GM19099 (cell line): ENCODE data around the gene BAG5.

Experiments
- POLR2A ChIP-seq: IDR thresholded peaks from 3 replicates; pipeline ENCODE4 v1.6.1; 2011; ENCODE audit warnings: low read depth; ENCODE audit not compliant: insufficient read length; ENCODE audit errors: extremely low read depth

BAG5 gene

GRCh38 chr14:103562429-103563225, at the start of gene BAG5, which contains the start of gene COA8:
Gene BAG5 (minus strand): TSS chr14:103562657. CDS start chr14:103561164, 1,493 bp downstream.
Gene COA8 (plus strand): TSS chr14:103562960. CDS start chr14:103563002, 42 bp downstream.
- peak; percentile 80 for TF ChIP-seq POLR2A

- TF ChIP-seq POLR2A = no peak
These were observed 48.8 kb upstream of the BAG5 start for GRCh38 chr14:103611215-103611614.

GRCh38 chr14:103607822-103608221, 45.4 kb upstream of the BAG5 start:
- no peak for TF ChIP-seq POLR2A

GRCh38 chr14:103606963-103607668, 44.7 kb upstream of the BAG5 start:
- TF ChIP-seq POLR2A = no peak

- TF ChIP-seq POLR2A = no peak
These were observed 42.2 kb upstream of the BAG5 start for GRCh38 chr14:103604620-103605019.

GRCh38 chr14:103600503-103600902, 38.0 kb upstream of the BAG5 start:
- no peak for TF ChIP-seq POLR2A

- TF ChIP-seq POLR2A = no peak
These were observed 35.3 kb upstream of the BAG5 start for GRCh38 chr14:103597623-103598377.

- TF ChIP-seq POLR2A = no peak
These were observed 31.8 kb upstream of the BAG5 start for GRCh38 chr14:103594265-103594664.

GRCh38 chr14:103593577-103593976, 31.1 kb upstream of the BAG5 start:
- no peak for TF ChIP-seq POLR2A

- no peak for TF ChIP-seq POLR2A
These were observed 22.0 kb upstream of the BAG5 start for GRCh38 chr14:103584326-103584915.

GRCh38 chr14:103581954-103582703, 19.7 kb upstream of the BAG5 start:
- no peak for TF ChIP-seq POLR2A

- no peak for TF ChIP-seq POLR2A
These were observed 18.7 kb upstream of the BAG5 start for GRCh38 chr14:103581206-103581605.

GRCh38 chr14:103578401-103579075, 16.1 kb upstream of the BAG5 start:
- TF ChIP-seq POLR2A = no peak

- TF ChIP-seq POLR2A = no peak
These were observed 14.0 kb upstream of the BAG5 start for GRCh38 chr14:103576371-103577024.
